Ishikawa (cell line): ENCODE data around the gene TMEM17.

Experiments used
- CEBPB ChIP-seq: IDR thresholded peaks from 2 replicates; pipeline ENCODE4 v1.6.1; 2012
- EP300 ChIP-seq: IDR thresholded peaks from 2 replicates; pipeline ENCODE4 v1.6.1; 2012; ENCODE audit warnings: borderline replicate concordance
- FOXM1 ChIP-seq: IDR thresholded peaks from 2 replicates; pipeline ENCODE4 v1.6.1; 2012; ENCODE audit warnings: low read depth, borderline replicate concordance
- RAD21 ChIP-seq: IDR thresholded peaks from 2 replicates; pipeline ENCODE4 v1.6.1; 2012; ENCODE audit warnings: low read depth
- USF1 ChIP-seq: IDR thresholded peaks from 2 replicates; pipeline ENCODE4 v1.6.1; 2012
- YY1 ChIP-seq: IDR thresholded peaks from 2 replicates; pipeline ENCODE4 v1.6.1; 2012; ENCODE audit warnings: low read depth
- ZBTB7A ChIP-seq: IDR thresholded peaks from 2 replicates; pipeline ENCODE4 v1.6.1; 2012; ENCODE audit warnings: low read depth

DNA sequence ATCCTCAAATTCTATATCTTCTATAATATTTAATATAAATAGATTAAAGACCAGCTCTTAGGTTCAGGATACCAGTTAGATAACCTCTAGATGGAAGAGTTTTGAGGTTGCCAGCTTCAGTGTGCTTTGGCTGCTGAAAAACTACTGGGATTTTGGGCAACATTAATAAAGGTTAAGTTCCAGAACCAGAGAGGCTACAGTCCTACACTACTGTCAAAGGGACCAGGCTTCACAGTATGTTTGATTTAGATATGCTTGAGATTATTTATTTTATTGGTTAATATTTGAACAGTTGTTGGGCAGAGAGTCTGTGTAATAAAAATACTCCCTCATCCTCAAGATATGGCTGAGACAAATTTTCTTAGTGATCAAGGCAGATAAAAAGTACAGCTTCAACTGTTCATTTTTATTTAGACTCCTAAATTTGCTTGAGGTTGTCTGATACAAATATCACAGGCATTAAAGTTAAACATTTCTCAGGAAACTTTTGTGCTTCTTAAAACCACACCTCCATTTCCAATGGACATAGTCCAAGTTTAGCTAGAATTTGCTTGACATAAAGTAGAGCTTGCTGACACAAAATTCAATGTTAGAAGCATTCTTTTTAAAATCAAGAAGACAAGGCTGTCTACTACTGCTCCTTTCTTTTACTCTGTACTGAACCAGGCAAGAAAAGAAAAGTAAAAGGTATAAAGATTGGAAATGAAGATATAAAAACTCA, 19.7 kb upstream of the TMEM17 start:
- TF ChIP-seq RAD21 (no peak), YY1 (no peak), FOXM1 (no peak), EP300 (no peak), CEBPB (no peak), ZBTB7A (no peak), USF1 (no peak)
